ENCODE results near the gene SETD2. TPM values are rescaled to one million over a fixed set of nuclear protein-coding genes. Genes with fewer than 3 reads are reported as not detected.

SETD2 gene
- total and polyA plus RNA-seq, 9 of the 15 experiments (the other 6 are each of a cell fraction or from before 2014, with no cell fraction given), result 8.2 to 44.0 (median 33.6) TPM

DNA sequence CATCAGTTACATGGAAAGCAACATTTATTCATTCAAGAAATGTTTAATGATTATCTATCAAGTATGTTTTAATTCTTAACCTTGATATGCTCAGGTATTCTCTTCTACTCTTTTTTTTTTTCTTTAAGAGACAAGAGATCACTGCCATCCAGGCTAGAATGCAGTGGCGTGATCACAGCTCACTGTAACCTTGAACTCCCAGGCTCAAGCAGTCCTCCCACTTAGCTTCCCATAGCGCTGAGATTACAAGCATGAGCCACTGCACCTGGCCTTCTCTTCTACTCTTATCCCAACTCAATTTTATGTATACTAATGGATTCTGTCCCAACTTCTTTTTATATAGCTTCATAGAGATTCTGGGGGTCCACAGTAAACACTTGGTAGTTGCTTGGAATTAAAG, 50.9 kb downstream of the SETD2 start:
- no TSS peak for BruUV-seq (replicated peaks)
- Histone ChIP-seq H4K20me1 (replicated peaks; ENCODE audit: control insufficient read depth, insufficient read depth, low read length) (no peaks in the 10 kb centered on the region), H2AFZ (ENCODE audit: low read depth, low read length) (no peak overlapping the region), H3K4me3 (no peak overlapping the region), H3K27me3 (ENCODE audit: control insufficient read depth in 2 of 2, insufficient read depth in 2 of 2, low read length in 2 of 2) (no peaks in the 10 kb centered on the region), H3K4me1 (replicated peaks in 1 of 2; ENCODE audit: control insufficient read depth in 2 of 2, insufficient read depth in 2 of 2, low read length in 2 of 2) (peaks cover 4 to 5% of the 10 kb centered on the region in 2 experiments; a peak in 3 of 5 replicates), H3K9ac (ENCODE audit: insufficient read depth in 1 of 2, low read depth in 2 of 2, low read length in 2 of 2) (no peak overlapping the region), H3K4me2 (ENCODE audit: insufficient read depth, low read length) (no peak overlapping the region), H3K36me3 (ENCODE audit: control insufficient read depth, insufficient read depth, low read length) (peaks cover 86% of the 10 kb centered on the region), H3K79me2 (ENCODE audit: control insufficient read depth, insufficient read depth, low read length) (peaks cover 9% of the 10 kb centered on the region; the same call in 2 of the 3 replicates), H3K9me1 (ENCODE audit: control insufficient read depth, insufficient read depth, low read length) (no peaks in the 10 kb centered on the region), H3K9me3 (replicated peaks; ENCODE audit: control insufficient read depth, insufficient read depth, low read depth, low read length) (no peaks in the 10 kb centered on the region), H3K27ac (ENCODE audit: extremely low read depth, low read depth, low read length) (no peak overlapping the region)
- ChIA-PET CTCF (ENCODE audit: low intra/inter-chr PET ratio) (no interaction called here), POLR2A (no interaction called here)
- no peak for DNase-seq (ENCODE audit: extremely low read depth in 1 of 4, low spot score in 3 of 4)
- no peak for FAIRE-seq
- no peak for ATAC-seq
- intact Hi-C loops (cut with micrococcal nuclease) (no loop called here), in situ Hi-C loops (cut with MboI) (no loop called here)
- no peak for TF ChIP-seq PHB (CRISPR knock-in tag; IDR thresholded peaks at IDR 0.05)
- TF ChIP-seq, protein P1, sequence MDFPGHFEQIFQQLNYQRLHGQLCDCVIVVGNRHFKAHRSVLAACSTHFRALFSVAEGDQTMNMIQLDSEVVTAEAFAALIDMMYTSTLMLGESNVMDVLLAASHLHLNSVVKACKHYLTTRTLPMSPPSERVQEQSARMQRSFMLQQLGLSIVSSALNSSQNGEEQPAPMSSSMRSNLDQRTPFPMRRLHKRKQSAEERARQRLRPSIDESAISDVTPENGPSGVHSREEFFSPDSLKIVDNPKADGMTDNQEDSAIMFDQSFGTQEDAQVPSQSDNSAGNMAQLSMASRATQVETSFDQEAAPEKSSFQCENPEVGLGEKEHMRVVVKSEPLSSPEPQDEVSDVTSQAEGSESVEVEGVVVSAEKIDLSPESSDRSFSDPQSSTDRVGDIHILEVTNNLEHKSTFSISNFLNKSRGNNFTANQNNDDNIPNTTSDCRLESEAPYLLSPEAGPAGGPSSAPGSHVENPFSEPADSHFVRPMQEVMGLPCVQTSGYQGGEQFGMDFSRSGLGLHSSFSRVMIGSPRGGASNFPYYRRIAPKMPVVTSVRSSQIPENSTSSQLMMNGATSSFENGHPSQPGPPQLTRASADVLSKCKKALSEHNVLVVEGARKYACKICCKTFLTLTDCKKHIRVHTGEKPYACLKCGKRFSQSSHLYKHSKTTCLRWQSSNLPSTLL (IDR thresholded peaks at IDR 0.05), result no peak
- TF ChIP-seq PHF20 (IDR thresholded peaks at IDR 0.05; ENCODE audit: partially characterized antibody), result no peak
- TF ChIP-seq, protein P2, sequence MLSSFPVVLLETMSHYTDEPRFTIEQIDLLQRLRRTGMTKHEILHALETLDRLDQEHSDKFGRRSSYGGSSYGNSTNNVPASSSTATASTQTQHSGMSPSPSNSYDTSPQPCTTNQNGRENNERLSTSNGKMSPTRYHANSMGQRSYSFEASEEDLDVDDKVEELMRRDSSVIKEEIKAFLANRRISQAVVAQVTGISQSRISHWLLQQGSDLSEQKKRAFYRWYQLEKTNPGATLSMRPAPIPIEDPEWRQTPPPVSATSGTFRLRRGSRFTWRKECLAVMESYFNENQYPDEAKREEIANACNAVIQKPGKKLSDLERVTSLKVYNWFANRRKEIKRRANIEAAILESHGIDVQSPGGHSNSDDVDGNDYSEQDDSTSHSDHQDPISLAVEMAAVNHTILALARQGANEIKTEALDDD (IDR thresholded peaks at IDR 0.05), result no peak
- WGBS (ENCODE audit: insufficient coverage, low coverage, missing lambda C conversion rate), result 89% methylated on average over 2 of the region's 2 CpGs
